ENCODE results near the gene DLX3.

Gene DLX3

DNA sequence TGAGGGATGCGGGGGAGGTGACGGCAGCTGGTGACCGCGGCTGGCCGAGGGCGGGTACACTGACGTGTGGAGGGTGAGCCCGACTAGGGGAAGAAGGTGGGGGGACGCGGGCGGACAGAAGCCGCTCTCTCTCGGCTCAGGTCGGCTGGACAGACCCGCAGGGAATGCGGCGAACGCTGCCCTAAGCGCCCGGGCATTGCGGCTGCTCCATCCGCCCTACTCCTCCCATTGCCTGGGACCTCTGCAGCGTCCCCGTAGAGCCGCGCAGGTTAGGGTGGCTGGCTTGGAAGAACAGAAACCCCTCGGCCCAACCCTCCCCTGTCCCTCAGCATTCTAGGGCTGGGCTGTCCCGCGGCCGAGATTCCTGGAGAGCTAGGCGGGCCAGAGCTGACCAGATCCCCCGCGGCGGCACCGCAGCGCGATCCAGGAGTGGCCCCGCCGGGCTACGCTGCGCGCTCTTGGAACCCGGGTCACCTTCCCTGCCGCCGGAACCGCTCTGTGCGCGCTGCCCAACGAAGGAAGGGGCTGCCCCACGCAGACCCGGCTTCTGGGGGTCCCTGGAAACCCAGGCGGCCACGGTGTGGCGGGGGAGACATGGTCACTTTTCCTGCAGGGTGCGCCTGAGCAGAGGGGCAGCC lies 23.1 kb downstream of the DLX3 start:
- FAIRE-seq, result no peak

DNA sequence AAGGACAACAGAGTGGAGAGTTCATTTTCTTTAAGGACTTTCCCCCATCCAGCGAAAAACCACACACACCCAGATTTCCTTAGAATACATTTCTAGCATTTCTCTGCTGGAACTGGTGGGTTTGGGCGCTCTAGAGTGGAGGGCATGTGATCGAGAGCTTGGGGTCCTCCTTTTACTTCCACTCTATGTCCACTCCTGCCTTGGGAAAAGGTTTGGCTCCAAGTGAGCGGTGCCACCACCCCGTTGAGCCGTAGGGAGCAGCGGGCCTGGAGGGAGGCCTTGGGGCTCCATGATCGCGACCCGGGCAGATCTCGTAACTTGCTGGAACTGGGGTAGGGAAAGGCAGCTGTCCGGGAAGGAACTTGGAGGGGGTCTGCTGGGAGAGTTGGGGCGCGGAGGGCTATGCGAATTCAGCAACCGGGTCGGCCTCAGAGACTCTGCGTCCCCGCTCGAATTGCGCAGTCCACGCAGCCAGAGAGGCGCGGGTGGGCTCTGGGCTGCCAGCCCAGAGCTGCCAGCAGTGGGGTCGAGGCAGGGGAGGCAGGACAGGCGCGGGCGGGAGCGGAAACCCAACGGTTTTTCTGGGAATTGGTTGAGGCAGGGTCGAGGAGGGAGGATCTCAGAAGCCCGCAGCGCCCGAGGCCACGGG lies 23.7 kb downstream of the DLX3 start:
- no peak for FAIRE-seq

DNA sequence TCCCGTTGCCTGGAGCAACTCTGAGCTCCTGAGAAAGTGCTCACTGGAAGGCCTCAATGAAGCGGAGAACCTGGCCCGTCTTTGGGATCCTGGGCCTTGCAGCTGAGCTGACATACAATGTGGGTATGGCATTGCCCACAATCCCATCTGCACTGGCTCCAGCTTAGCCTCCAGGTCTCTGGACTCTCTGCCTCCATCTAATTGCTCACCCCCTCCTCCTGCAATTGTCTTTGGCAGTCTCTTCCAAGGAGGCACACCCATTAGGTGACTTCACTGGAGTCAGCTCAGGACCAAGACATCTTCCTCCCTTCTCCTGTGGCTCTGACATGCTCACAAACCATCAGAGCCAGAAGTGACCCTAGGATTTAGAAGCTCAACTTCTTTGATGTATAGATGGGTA lies 24.5 kb downstream of the DLX3 start:
- no peak for FAIRE-seq

DNA sequence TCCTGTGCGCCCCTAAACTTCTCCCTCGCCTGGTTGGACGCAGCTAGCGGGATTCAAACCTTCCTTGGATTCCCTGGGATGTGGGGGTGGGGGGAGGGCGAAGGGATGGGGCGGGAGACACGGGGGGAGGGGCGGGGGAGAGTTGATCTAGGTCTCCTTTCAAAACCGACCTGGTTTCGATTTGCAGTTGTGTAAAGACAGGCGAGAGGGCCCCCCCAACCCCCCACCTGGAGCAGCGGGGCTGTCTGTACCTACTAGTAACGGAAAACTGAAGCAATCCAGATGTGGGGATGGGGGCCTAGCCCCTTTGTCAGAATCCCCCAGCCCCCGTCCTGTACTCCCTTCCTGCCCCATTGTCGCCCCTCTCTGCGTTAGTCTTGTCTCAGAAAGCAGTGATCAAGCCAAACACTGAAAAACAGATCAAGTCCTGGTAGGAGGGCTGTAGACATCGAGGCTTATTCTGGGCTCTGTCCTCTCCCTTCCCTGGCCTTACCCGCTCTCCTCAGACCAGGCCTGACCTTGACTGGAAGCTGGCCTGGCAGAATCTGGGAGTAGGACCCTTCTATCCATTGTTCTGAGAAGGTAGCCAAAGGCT lies 25.1 kb downstream of the DLX3 start:
- no peak for FAIRE-seq

DNA sequence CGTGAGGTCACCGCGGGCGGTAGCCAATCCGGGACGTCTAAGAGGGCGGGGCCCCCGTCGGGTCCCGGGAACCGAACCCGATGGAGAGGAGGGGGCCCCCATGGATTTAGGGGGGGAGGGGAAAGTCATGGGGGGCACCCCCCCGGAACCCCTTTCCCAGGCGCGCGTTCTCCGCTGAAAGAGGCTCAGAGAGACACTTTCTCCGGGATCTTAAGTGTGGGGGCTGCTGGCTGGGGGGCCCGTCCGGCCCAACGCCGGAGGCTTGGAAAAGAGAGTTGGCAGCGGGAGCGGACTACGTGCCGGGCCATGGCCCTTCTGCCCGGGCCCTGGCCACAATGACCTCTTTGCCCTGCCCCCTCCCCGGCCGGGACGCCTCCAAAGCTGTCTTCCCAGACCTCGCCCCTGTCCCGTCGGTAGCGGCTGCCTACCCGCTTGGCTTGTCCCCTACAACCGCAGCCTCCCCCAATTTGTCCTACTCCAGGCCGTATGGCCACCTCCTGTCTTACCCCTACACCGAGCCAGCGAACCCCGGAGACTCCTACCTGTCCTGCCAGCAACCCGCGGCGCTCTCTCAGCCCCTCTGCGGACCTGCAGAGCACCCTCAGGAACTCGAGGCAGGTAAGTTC lies 25.8 kb downstream of the DLX3 start, which contains the start of gene DLX4:
Gene DLX4 (plus strand): TSS at position 57 of the 626 bp plus-strand sequence. CDS start 279 bp downstream, at position 336.
- FAIRE-seq, result no peak

DNA sequence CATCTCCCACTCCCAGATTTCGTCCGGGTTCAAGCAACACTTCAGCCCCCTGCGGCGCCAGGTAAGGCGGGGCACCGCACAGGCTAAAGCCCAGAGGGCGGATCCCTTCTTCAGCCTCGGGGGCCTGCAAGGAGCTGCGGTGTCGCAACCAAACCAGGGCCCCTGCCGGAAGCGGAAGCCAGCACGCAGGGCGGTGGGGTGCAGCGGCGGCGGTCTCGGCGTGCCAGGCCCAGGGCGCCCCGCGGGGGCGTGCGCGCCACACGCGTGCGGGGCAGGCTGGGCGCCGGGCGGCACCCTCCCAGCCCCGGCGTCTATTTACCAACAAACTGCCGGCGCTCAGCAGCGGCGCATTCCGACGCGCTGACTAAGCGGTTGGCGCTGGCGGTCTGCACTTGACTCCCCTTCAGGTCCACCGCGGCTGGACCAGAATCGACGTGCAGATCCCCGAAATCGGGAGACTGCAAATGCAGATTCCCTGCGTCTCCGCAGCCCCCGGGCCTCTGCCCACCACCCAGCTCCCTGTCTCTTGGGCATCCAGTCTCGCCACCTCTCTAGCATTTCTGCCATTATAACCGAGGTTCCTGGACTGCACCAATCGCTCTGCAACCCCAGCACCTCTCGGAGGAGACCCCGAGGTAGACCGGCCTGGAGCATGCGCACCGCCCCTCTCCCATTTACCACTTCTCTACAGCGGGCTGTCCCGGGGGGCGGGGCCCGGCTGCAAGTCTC lies 26.5 kb downstream of the DLX3 start:
- no peak for FAIRE-seq

DNA sequence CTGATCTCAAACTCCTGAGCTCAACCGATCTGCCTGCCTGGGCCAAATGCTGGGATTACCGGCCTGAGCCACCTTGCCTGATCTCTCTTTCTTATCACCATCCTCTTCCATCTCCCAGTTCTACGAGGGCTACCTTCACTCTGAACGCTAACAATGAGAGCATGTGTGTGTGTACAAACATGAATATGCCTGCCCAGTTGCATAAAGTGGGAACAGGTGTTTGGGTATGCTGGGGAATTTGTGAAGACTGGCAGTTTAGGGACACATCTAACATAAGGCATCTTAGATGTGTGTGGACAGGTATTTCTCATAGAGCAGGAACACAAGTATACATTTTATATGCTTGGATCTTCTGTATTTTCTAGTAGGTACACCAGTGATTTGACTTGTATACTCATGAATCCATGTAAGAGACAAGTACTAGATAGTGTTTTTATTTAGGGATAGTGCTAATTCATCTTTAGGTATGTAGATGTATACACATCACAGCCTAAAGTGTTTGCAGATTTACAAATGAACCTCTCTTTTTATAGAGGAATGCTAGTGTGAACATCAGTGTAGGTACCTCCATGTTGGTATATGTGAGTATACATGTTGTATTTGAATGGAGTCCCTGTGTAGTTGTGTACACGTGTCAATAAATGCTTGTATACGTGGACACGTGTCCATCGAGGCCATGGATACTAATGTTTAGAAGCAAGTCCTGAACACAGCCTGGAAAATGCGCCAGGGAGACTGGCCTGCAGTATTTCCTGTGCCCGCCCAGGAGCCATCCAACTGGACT lies 27.2 kb downstream of the DLX3 start:
- FAIRE-seq, result no peak

DNA sequence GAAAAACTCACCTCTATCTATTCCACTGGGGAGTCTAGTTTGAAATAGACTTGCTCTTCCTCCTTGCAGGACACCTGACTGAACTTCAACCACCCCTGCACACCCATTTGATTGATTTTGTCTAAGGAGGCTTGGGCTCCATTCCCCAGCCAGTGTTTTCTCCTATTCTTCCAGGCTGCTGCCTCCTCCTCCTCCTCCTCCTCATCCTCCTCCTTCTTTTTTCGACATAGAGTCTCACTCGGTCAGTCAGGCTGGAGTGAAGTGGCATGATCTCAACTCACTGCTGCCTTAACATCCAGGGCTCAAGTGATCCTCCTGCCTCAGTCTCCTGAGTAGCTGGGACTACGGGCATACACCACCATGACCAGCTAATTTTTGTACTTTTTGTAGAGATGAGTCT lies 27.8 kb downstream of the DLX3 start:
- FAIRE-seq, result no peak

DNA sequence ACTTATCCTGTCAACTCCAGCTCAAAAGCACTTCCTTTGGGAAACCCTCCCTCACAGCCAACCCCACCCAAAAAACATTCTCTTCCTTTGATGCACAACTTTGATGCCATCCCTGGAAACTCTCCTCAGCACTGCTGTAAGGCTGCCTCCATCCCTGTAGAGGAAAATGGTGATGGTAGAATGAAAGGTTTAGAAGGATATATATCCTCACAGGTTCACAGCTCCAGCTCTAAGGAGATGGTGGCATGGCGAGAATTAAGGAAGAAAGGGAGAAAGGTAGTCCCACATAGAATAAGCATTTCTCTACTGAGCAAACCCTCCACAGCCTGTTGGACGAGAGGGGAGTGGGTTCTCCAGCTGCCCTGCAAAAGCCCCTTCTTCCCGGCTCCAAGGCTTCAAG lies 28.3 kb downstream of the DLX3 start:
- FAIRE-seq, result no peak

DNA sequence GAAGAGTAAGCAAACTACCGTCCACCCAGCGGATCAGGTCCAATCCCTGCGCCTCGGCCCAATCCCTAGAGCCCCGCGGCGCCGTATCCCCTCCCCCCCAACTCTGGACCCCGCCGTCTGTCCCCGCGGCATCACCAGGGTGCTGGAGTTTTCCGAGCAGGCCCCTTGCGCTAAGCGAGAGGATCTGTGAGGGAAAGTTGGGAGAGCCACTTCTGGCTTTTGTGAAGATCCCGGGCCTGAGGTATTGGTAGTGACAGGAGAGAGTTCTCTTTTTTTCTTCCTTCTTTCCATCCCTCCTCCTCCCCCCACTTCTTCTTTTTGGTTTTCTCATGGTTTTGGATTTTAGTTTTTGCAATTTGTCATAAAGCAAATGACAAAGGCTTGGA lies 29.5 kb downstream of the DLX3 start:
- FAIRE-seq, result no peak

DNA sequence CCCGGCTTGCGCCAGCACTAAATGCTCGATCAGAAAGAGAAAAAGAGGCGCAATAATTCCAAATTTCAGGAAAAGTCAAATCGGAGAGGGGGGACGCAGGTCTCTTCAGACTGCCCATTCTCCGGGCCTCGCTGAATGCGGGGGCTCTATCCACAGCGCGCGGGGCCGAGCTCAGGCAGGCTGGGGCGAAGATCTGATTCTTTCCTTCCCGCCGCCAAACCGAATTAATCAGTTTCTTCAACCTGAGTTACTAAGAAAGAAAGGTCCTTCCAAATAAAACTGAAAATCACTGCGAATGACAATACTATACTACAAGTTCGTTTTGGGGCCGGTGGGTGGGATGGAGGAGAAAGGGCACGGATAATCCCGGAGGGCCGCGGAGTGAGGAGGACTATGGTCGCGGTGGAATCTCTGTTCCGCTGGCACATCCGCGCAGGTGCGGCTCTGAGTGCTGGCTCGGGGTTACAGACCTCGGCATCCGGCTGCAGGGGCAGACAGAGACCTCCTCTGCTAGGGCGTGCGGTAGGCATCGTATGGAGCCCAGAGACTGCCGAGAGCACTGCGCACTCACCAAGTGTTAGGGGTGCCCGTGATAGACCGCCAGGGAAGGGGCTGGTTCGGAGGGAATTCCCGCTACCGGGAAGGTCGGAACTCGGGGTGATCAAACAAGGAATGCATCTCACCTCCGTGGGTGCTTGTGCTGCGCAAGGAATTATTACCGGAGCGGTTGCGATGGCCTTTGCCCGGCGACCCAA lies 30.1 kb downstream of the DLX3 start:
- no peak for FAIRE-seq

DNA sequence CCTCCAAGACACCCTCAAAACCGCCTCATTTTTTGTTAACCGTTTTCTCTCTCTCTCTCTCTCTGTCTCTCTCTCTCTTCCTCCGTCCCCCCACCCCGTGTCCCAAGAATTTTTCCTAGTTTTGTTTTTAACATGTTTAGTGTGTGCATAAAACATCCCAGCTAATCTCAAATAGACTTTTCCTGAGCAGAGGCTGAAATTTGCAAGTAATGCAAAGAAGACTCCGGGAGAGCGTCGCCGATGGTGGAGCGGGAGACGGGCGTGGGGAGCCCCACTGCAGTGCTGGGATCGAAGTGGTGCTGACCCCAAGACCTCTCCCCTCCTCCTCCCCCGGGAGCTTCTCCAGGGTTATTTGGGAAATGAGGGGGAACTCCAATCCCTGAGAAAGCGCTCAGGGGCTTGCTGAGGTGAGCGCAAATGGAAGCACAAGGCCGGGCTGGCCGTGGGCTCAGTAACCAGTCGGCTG lies 30.7 kb downstream of the DLX3 start:
- FAIRE-seq, result no peak

DNA sequence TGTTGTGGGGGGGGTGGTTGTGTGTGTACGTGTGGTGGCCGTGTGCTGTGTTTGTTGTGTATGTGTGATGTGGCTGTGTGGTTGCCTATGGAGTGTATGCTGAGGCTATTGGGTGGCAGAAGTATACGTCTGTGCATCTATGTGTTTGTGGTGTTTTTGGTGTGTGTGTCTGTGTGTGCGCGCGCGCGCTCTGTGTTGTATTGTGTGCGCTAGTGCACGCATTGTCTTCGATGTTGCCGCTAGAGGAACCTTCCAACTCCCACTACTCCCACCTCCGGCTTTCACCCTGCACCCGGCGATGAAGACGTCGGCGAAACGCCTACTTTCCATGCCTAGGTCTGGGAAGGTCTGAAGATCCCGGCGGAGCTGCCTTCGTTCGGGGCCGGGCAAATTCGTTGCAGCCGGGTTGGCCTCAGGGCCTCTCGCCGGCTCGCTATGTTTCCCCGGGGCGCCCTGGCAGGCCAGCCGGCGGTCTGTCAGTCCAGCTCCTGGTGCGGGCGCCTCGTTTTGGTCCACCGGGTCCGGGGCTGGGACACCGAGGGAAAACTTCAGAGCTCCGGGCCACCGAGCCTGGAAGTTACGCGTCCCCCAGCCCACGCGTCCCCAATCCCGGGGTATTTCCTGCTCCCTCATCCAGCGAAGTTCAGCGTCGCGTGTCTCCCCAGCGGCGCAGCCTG lies 31.3 kb downstream of the DLX3 start:
- FAIRE-seq, result no peak

DNA sequence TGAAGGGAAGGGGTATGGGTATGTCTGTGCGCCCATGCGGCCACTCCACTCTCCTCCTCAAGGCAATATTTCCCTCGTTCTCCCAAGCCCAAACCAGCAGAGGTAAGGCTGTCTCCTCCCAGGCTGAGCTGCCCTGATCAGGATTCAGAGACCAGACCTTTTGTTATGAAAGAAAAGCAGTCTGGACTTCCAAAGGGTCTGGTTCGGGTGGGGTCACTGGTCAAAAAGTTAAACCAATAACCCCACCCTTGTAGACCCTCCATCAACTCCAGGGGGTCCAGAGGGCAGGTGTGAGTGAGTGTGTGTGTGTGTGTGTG lies 31.8 kb downstream of the DLX3 start:
- no peak for FAIRE-seq

DNA sequence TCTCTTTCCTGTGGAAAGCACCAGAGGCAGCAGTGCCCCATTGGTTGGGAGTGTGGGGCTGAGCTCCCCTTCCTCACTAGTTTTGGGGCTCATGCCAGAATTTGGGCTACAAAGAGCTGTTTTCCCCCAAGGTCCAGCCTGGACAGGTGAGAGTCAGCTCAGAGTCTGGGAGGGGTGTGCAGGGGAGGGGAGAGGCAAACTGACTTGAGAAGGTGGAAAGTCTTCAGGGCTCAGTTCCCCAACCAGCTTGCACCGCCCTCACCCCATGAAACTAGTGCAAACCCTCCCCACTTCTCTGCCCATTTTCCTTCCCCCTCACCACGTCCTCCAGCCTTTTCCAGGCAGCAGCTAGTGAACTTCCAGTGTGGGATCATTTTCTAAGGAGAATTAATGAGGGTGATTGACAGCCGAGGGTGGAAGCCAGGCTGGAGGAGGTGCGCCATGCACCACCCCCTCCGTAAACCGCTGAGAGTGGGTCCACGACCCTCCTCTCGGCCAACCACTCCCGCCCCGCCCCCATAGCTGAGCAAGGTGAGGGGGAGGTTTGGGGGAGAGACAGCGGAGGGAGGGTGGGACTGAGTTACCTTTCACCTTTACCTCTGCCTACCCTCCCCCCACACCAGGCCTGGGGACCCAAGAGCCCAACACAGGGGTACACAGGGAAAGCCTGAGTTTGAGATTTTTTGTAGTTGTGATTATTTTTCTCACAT lies 32.3 kb downstream of the DLX3 start:
- no peak for FAIRE-seq

DNA sequence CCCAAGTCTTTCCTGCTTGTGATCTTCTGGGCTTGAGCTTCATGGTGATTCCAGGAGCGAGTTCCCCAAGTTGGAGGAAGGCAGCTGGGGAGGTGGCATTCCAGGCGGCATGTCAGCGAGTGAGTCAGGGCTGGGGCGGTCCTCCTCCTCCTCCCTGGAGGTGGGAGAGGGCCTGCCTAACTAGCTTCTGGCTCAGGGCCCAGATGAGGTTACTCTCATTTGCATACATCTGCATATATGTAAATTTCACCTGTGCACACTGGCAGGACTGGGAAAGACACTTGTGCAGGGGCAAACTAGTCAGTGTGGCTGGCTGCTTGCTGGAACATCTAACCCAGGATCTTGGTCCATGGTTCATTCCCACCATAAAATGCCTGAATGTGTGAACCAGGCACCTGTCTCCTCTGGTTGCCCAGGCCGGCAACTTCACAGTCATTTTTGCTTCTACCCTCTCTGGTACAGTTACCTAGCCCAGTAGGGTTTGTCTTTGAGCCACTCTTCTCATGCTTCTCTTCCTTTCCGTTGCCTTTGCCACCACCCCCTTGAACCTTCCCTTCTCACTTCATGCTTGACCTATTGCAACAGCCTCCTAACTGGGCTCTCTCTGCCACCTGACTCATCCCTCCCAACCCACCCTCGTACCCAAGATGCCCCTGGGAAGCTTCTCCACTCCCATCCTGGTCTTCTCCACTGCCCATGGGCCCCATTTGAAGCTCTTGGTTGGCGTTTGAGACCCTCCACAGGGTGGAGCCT lies 35.7 kb downstream of the DLX3 start:
- no peak for FAIRE-seq

DNA sequence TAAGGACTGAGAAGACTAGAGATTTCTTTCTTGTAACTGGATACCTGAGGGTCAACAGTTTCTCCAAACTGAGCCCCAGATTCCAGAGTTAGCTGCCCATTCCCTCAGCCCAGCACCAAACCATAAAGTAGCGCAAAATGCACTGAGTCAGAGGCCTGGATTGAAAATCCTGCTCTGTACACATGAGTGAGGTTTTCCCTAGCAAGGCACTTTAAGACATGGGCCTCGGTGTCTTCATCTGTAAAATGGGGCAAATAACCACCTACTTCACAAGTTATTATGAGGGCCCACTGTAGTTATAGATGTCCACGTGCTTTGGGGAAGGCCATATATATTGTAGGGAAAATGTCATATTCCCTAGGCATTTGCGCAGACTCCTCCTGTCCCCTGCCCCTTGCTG lies 36.3 kb downstream of the DLX3 start:
- FAIRE-seq, result no peak

DNA sequence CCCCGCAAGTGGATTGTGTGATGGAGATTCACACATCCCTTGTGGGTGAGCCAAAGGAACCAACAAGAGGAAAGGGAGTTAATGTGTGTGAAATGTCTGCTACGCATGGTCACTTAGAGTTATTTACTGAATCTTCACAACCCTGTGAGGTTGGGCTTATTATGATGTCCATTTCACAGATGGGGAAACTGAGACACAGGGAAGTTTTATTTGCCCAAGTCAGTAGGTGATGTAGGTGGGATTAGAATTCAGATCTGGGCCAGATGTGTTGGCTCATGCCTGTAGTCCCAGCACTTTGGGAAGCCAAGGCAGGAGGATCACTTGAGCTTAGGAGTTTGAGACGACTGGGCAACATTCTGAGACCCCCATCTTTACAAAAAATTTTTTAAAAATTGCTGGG lies 37.7 kb downstream of the DLX3 start:
- FAIRE-seq, result no peak

DNA sequence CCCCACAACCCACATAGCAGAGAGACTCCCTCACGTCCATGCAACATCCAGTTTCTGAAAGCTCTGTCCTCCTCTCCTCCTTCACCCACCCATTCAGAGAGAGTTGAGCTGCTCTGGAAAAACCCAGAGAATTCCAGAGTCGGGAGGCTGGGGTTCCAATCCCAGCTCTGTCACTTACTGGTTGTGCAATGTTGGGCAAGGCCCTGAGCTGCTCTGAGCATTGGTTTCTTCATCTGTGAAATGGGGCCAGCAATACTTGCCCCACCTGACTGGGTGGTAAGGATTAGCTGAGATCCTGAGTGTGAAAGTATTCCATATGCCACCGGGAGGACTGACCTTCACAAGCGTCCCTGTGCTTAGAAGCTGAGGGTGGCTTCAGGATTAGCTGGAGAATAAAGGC lies 38.2 kb downstream of the DLX3 start:
- FAIRE-seq, result no peak

DNA sequence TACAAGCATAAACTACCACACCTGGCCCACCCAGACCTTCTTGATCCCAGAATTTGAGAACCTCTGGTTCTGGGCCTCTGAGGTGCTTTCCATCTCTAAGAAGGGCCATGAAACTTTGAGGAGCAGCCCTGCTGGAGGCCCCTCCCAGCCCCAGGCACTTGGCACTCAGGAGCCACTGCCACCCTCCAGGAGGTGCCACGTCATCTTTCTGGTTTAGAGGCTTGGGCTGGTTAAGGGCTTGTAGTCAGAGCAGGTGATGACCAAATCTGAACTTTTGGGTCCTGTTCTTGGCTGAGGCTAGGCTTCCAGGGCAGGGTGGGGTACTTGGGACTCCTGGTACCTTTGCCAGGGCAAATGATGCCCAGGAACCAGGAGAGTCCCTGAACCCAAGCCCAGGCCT lies 39.9 kb downstream of the DLX3 start:
- no peak for FAIRE-seq

Data from A204.1 (cell line).